ENCODE measurements around the gene TRMT2A. TPM values are rescaled to one million over a fixed set of nuclear protein-coding genes. Genes with fewer than 3 reads are reported as not detected.

TRMT2A gene
- total RNA-seq, 3 donors from 2014 or later (not counting 1 experiment from before 2014, with no cell fraction given) = 86.4 to 104 (median 86.5) TPM

- Mint-ChIP-seq H3K9me3 (peaks cover 0 to 2% of the 10 kb centered on the region in 2 donors), H3K4me1 (peaks cover 18 to 40% of the 10 kb centered on the region in 2 donors), H3K36me3 (no peaks in the 10 kb centered on the region), H3K27ac (peak overlapping the region in 1 of 2 donors; percentile 86), H3K4me3 (no peak overlapping the region), H3K27me3 (ENCODE audit: low read depth in 2 of 2) (no peaks in the 10 kb centered on the region)
- Histone ChIP-seq H3K9me3 (ENCODE audit: control insufficient read depth, insufficient read depth, low read length) (no peaks in the 10 kb centered on the region), H3K27ac (ENCODE audit: low read length) (no peak overlapping the region), H3K4me3 (ENCODE audit: low read length) (no peak overlapping the region), H3K4me1 (ENCODE audit: control insufficient read depth, insufficient read depth, low read length) (peaks cover 40% of the 10 kb centered on the region), H3K36me3 (ENCODE audit: control insufficient read depth, insufficient read depth, low read length) (peaks cover 33% of the 10 kb centered on the region), H3K27me3 (ENCODE audit: control insufficient read depth, insufficient read depth, low read length) (no peaks in the 10 kb centered on the region)
- intact Hi-C loops (cut with micrococcal nuclease) = loop anchor here (5.0 kb wide), 1 partner anchor 42 kb away; the partner anchor contains the start of gene DGCR8
- WGBS (ENCODE audit: insufficient coverage) = 88% methylated on average over 11 of the region's 11 CpGs
- TF ChIP-seq, protein P1, sequence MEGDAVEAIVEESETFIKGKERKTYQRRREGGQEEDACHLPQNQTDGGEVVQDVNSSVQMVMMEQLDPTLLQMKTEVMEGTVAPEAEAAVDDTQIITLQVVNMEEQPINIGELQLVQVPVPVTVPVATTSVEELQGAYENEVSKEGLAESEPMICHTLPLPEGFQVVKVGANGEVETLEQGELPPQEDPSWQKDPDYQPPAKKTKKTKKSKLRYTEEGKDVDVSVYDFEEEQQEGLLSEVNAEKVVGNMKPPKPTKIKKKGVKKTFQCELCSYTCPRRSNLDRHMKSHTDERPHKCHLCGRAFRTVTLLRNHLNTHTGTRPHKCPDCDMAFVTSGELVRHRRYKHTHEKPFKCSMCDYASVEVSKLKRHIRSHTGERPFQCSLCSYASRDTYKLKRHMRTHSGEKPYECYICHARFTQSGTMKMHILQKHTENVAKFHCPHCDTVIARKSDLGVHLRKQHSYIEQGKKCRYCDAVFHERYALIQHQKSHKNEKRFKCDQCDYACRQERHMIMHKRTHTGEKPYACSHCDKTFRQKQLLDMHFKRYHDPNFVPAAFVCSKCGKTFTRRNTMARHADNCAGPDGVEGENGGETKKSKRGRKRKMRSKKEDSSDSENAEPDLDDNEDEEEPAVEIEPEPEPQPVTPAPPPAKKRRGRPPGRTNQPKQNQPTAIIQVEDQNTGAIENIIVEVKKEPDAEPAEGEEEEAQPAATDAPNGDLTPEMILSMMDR (IDR thresholded peaks at IDR 0.05) = no peak
- ATAC-seq (no peak), DNase-seq (no peak)
Observed at GRCh38 chr22:20124083-20124787, 7.2 kb upstream of the TRMT2A start.

GRCh38 chr22:20123366-20124082 is 6.5 kb upstream of the TRMT2A start:
- Mint-ChIP-seq H3K27me3 (ENCODE audit: low read depth in 2 of 2) (no peaks in the 10 kb centered on the region), H3K4me3 (peak overlapping the region; percentile 52), H3K9me3 (peaks cover 0 to 2% of the 10 kb centered on the region in 2 donors), H3K36me3 (no peaks in the 10 kb centered on the region), H3K4me1 (peaks cover 23 to 44% of the 10 kb centered on the region in 2 donors), H3K27ac (peak overlapping the region; percentile 86 to 92)
- DNase-seq (peak in 1 of 2 donors; percentile 64), ATAC-seq (peak; percentile 53 to 70 (median 68))
- no peaks in the 10 kb centered on the region for H3K27me3 ChIP-seq (ENCODE audit: control insufficient read depth, insufficient read depth, low read length)
- H3K27ac ChIP-seq (ENCODE audit: low read length) = peak overlapping the region; percentile 52
- peaks cover 36% of the 10 kb centered on the region for H3K36me3 ChIP-seq (ENCODE audit: control insufficient read depth, insufficient read depth, low read length)
- H3K4me1 ChIP-seq (ENCODE audit: control insufficient read depth, insufficient read depth, low read length) = peaks cover 44% of the 10 kb centered on the region
- no peak overlapping the region for H3K4me3 ChIP-seq (ENCODE audit: low read length)
- intact Hi-C loops (cut with micrococcal nuclease) = loop anchor here (5.0 kb wide), 1 partner anchor 41 kb away; the partner anchor contains the start of gene DGCR8
- WGBS (ENCODE audit: insufficient coverage) = 63% methylated on average over 13 of the region's 13 CpGs
- TF ChIP-seq, protein P1 (IDR thresholded peaks at IDR 0.05) = no peak
- no peaks in the 10 kb centered on the region for H3K9me3 ChIP-seq (ENCODE audit: control insufficient read depth, insufficient read depth, low read length)

GRCh38 chr22:20121856-20122415 is 4.9 kb upstream of the TRMT2A start:
- H3K9me3 ChIP-seq (ENCODE audit: control insufficient read depth, insufficient read depth, low read length) = no peaks in the 10 kb centered on the region
- Mint-ChIP-seq H3K27ac (peak overlapping the region; percentile 86 to 92), H3K9me3 (peaks cover 0 to 2% of the 10 kb centered on the region in 2 donors), H3K36me3 (no peaks in the 10 kb centered on the region), H3K4me3 (peak overlapping the region; percentile 56), H3K27me3 (ENCODE audit: low read depth in 2 of 2) (no peaks in the 10 kb centered on the region), H3K4me1 (peaks cover 30 to 53% of the 10 kb centered on the region in 2 donors)
- intact Hi-C loops (cut with micrococcal nuclease) = loop anchor here (5.0 kb wide), 1 partner anchor 40 kb away; the partner anchor contains the start of gene DGCR8
- H3K27me3 ChIP-seq (ENCODE audit: control insufficient read depth, insufficient read depth, low read length) = no peaks in the 10 kb centered on the region
- H3K36me3 ChIP-seq (ENCODE audit: control insufficient read depth, insufficient read depth, low read length) = peaks cover 36% of the 10 kb centered on the region
- DNase-seq (no peak), ATAC-seq (no peak)
- TF ChIP-seq, protein P1 (IDR thresholded peaks at IDR 0.05) = no peak
- H3K4me3 ChIP-seq (ENCODE audit: low read length) = no peak overlapping the region
- H3K27ac ChIP-seq (ENCODE audit: low read length) = no peak overlapping the region
- H3K4me1 ChIP-seq (ENCODE audit: control insufficient read depth, insufficient read depth, low read length) = peaks cover 50% of the 10 kb centered on the region
- 97% methylated on average over 22 of the region's 22 CpGs for WGBS (ENCODE audit: insufficient coverage)

All from natural killer cell (primary cell).